GM19397 (cell line): ENCODE results near the gene PLA2G4C.

Experiments used
- ATAC-seq: cut with Tn5 transposase; IDR thresholded peaks from one replicate; pipeline ENCODE4 v1.9.1; 2021; ENCODE audit warnings: mild to moderate bottlenecking, moderate library complexity; ENCODE audit not compliant: unreplicated experiment

PLA2G4C gene

DNA sequence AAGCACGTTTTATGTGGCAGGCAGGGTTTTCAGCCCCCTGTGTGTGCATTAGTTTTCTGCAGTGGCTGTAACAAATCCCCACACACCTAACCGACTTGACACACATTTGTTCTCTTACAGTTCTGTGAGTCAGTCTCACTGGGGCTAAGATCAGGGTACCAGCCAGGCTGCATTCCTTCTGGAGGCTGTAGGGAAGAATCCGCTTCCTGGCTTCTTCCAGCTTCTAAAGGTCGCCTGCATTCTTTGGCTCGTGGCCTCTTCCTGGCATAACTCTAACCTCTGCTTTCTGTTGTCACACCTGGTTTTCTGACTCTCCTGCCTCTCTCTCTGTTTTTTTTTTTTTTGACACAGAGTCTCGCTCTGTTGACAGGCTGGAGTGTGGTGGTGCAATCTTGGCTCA, 109.8 kb downstream of the PLA2G4C start:
- no peak for ATAC-seq

DNA sequence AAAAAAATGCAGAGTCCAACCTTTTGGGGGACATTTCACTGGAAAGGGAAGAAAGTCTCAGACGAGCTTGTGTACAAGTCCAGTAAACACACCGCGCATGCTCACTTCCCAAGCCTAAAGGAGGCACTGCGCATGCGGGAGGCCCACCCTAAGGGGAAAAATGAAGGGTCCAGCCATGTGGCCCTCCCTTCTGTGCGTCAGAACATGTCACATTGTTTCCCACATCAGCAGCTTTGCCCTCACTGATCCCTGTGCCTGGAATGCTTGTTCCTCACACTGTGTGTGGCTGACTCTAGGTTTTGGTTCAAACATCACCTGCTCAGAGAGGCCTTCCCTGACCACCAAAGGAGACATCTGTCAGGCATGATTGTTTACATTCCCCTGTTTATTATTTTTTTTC, 111.8 kb downstream of the PLA2G4C start:
- no peak for ATAC-seq
